C4-2B (cell line): Measurements from ENCODE around the gene TFDP1.

Experiments
- ZFX ChIP-seq: fragments of 450-650 bp; IDR thresholded peaks from 2 replicates; pipeline ENCODE4 v1.6.1; 2017
- TF ChIP-seq, protein P1 (sequence below): fragments of 450-650 bp; conservative IDR thresholded peaks from 2 replicates; pipeline ENCODE4 v1.5.1; 2017; ENCODE audit warnings: mild to moderate bottlenecking

GRCh38 chr13:113642563-113642962 lies 58.0 kb downstream of the TFDP1 start:
- TF ChIP-seq, protein P1, sequence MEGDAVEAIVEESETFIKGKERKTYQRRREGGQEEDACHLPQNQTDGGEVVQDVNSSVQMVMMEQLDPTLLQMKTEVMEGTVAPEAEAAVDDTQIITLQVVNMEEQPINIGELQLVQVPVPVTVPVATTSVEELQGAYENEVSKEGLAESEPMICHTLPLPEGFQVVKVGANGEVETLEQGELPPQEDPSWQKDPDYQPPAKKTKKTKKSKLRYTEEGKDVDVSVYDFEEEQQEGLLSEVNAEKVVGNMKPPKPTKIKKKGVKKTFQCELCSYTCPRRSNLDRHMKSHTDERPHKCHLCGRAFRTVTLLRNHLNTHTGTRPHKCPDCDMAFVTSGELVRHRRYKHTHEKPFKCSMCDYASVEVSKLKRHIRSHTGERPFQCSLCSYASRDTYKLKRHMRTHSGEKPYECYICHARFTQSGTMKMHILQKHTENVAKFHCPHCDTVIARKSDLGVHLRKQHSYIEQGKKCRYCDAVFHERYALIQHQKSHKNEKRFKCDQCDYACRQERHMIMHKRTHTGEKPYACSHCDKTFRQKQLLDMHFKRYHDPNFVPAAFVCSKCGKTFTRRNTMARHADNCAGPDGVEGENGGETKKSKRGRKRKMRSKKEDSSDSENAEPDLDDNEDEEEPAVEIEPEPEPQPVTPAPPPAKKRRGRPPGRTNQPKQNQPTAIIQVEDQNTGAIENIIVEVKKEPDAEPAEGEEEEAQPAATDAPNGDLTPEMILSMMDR, result no peak
- TF ChIP-seq ZFX, result no peak
